Measurements from ENCODE around the gene ABLIM2.

Gene ABLIM2

DNA sequence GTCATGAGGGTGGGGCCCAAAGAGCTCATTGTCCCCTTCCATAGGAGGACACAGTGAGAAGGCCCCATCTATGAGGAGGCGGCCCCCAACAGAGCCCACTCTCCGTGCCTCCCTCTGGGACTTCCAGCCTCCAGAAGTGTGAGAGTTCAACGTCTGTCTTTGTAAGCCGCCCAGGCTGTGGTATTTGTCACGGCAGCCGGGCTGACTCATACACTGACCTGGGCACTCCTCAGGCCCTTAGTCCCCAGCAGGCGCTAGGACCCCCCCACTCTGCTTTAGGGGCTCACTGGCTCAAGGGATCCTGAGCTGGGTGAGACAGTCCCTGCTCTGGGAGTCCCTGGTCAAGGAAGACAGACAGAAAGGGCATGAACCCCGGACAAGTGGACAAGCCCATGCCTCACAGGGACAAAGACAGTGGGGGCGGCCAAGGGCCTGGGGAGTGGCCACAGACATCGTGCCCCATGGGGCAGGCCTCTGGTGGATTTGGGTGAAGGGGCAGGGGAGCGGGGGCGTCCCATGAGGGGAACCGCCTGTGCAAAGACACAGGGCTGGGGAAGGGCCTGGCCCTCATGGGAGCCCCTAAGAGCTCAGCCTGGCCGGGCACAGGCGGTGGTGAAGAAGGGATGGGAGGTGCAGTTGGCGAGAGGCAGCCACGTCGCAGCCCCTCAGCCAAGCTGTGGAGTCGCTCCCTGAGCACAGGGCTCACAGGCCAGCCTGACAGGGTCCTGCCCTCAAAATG is 21.5 kb downstream of the ABLIM2 start:
- no peak for DNase-seq (ENCODE audit: low read depth)

- DNase-seq (ENCODE audit: low read depth) = no peak
Measured at GRCh38 chr4:8136529-8136928, 22.1 kb downstream of the ABLIM2 start.

GRCh38 chr4:8135666-8136065 is 22.9 kb downstream of the ABLIM2 start:
- no peak for DNase-seq (ENCODE audit: low read depth)

- no peak for DNase-seq (ENCODE audit: low read depth)
Measured at GRCh38 chr4:8133897-8134563, 24.6 kb downstream of the ABLIM2 start.

GRCh38 chr4:8132947-8133705 is 25.5 kb downstream of the ABLIM2 start:
- DNase-seq (ENCODE audit: low read depth) = no peak

DNA sequence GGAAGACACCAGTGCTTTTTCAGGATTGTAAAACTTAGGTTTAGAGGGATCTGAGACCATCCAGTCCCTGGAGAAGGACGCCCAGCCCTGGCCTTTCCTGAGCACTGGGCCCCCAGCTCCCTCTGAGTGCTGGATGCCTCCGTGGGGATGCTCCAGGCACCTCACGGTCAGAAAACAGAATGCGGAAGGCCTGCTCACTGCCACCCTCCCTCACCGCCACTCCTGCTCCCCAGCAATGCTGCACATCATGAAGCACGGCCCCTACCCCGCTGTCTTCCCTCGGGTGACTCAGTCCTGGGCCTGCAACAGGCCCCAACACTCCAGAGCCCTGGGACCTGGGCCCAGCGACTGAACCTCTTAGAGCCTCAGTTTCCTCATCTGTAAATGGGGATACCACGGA is 26.2 kb downstream of the ABLIM2 start:
- DNase-seq (ENCODE audit: low read depth) = no peak

- DNase-seq (ENCODE audit: low read depth) = no peak
Measured at GRCh38 chr4:8131826-8132225, 26.8 kb downstream of the ABLIM2 start.

DNA sequence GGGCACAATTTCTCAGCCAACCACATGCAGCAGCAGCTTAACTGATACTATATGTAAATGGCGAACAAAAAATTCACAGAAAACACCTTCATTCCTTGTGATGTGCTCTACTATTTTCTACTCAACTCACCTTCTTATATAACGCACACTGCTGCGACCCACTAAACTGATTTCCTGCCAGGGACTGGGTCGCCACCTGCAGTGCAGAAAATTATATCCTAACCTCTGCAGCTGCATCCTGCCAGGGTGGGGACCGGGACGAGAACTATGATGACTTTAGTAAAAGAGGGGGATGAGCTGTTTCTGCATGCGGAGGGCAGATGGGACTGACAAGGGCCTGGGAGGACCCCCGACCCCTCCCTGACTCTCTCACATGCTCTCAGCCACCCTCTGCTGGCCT is 27.4 kb downstream of the ABLIM2 start:
- DNase-seq (ENCODE audit: low read depth) = no peak

DNA sequence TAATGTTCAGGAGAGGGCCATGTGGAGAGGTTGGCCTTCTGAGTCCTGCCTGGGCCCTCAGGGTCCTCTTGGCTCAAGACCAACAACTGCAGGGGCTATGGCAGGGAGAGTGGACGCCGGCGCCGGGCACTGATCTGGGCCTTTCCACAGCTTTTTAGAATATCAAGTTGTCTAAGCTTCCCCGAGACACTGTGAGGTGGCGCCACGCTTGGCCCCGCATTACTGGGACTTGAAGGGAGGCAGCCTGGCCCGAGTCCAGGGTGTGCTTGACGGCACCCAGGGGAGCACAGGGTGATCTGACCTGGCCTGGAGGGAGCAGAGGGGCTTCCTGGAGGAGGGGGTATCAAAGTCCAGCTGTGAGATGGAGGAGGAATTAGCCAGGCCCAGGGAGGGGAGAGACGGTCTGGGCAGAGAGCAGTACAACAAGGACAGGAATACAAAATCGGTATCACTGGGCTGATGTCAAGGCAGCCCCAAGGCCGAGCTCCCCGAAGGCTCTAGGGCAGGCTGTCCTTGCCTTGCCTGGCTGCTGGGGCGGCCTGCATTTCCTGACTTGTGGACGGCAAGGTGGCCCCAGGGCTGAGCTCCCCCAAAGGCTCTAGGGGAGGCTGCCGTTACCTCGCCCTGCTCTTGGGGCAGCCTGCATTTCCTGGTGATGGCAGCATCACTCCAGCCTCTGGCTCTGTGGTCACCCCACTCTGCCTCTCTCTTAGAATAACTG is 28.1 kb downstream of the ABLIM2 start:
- no peak for DNase-seq (ENCODE audit: low read depth)

DNA sequence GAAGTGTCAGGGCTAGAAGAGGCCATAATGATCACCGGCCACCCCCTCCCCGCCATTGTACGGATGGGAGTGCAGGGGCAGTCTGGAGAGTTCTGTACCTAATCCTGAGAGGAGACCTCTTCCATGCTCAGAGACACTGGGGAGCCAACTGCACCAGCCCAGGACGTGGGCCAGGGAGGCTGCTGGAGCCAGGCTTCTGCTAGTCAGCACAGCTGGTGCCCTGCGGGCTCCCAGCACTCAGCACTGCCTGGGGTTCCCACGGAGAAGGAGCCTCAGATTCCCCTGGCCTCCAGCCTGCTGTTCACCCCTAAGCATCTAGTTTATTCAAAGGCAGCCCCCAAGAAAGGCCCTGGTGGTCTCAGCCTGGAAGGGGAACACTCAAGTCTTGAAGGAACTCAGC is 28.8 kb downstream of the ABLIM2 start:
- no peak for DNase-seq (ENCODE audit: low read depth)

DNA sequence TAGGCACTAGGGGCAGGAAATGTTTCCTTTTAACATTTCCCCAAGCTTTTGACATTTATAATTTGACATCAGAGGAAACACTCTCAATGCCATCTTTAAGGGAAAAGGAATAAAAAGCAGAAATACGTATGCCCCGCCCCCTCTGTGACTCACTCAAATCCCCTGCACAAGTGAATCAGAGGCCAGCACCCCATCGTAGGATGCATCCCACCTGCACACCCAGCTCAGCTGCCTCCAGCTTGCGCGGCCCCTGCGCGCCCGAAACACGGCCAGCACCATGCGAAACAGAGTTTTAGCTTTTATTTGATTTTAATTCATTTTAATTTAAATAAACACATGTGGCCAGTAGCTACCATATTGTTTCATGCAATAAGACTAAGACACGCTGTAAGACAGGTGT is 29.5 kb downstream of the ABLIM2 start:
- no peak for DNase-seq (ENCODE audit: low read depth)

GRCh38 chr4:8128100-8128856 is 30.3 kb downstream of the ABLIM2 start:
- DNase-seq (ENCODE audit: low read depth) = no peak

GRCh38 chr4:8127051-8127826 is 31.4 kb downstream of the ABLIM2 start:
- DNase-seq (ENCODE audit: low read depth) = no peak

DNA sequence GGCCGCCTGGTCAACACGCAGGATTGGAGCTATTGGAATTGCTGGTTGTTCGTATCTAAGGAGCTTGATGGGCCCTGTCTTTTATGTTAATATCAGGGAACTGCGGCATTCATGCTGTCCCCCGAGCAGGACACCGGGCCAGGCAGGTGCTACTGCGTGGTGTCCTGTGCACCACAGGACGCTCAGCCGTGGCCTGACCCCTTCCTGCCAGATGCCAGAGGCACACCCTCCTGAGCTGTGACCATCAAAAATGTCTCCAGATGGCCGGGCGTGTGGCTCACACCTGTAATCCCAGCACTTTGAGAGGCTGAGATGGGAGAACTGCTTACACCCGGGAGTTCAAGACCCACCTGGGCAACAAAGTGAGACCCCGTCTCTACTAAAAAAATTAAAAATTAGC is 32.1 kb downstream of the ABLIM2 start:
- no peak for DNase-seq (ENCODE audit: low read depth)

DNA sequence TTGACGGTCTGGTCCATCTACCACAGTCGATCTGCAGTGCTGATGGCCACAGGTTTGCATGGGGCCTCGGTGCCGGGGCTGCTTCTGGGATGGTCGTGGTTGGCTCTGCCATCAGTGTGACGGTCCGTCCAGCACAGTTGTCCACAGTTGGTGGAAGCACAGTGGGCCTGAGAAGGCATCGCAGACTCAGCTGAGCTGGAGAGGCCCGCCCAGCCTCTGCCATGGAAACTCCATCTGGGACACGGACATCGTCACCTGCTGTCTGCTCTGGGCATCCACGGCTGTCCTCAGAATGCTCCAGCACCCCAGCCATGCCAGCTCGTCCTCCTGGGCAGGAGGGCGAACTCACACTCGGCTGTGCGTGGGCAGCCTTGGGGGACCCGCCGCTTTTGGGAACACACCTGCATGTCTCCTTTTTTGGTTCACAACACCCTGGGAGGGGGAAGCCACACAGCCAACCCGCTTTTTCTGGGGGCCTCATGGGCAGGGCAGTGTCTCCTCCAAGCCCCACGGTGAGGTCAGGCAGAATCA is 33.0 kb downstream of the ABLIM2 start:
- no peak for DNase-seq (ENCODE audit: low read depth)

DNA sequence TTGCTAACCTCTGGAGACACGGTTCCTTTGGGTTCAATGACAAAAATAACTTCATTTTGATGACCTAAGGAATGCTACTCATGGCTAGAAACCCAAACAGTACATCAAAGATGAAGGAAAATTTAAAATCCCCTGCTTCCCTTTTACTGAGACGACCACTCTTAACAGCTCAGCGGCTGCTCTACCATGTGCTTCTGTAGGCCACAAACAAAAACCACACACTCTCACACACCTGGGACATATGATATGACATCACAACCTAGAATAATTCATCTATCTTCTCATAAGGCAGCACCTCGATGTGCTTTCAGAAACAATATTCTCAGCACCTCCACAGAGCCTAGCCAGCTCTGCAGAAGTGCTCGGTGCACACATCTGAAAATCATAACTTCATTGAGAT is 34.7 kb downstream of the ABLIM2 start:
- no peak for DNase-seq (ENCODE audit: low read depth)

GRCh38 chr4:8123389-8123788 is 35.2 kb downstream of the ABLIM2 start:
- DNase-seq (ENCODE audit: low read depth) = no peak

- no peak for DNase-seq (ENCODE audit: low read depth)
Measured at GRCh38 chr4:8122746-8123145, 35.9 kb downstream of the ABLIM2 start.

DNA sequence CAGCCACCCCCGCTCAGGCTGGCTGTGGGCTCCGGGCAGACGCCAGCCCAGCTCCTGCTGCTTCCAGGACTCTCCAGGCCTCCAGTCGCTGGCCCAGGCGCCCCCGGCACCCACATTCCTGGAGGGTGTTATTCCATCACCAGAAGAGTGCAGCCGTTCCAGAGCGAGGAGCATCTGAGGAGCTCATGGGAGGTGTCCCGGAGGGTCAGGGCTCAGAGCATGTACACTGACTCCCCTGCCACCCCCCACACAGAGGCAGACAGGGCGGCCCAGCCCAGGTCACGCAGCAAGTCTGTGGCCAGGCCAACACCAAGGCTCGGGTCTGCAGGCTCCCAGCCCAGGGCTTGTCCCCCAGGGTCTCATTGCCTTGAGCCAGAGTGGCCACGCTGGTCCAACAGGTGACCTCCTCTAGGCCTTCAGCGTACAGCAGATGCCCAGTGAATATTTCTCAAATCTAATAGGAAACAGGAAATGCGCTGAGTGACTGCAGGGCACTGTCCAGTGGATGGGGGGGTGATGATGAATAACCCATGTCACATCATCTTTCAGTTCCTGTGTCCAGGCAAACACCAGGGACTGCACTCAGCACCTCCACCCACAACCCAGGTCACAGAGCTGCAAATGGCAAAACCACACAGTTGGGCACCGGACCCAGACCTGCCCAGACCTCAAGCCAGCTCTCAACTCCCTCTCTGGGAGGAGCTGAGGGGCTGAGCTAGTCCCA is 37.2 kb downstream of the ABLIM2 start:
- no peak for DNase-seq (ENCODE audit: low read depth)

DNA sequence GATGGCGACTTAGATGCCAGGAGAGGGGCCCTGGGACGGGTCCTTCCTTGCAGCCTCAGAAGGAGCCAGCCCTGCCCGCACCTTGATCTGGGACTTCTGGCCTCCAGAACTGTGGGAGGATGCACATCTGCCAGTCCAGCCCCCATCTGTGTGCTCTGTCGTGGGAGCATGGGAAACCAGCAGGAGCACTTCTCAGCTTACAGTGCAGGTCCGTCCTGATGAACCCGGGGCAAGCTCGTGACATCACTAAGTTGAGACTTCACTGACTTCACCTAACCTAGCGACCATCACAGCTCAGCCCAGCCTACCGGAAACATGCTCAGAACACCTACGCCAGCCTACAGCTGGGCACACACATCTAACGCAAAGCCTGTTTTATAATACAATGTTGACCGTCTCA is 38.1 kb downstream of the ABLIM2 start:
- DNase-seq (ENCODE audit: low read depth) = no peak
